ENCODE data around the gene SERHL2.

DNA sequence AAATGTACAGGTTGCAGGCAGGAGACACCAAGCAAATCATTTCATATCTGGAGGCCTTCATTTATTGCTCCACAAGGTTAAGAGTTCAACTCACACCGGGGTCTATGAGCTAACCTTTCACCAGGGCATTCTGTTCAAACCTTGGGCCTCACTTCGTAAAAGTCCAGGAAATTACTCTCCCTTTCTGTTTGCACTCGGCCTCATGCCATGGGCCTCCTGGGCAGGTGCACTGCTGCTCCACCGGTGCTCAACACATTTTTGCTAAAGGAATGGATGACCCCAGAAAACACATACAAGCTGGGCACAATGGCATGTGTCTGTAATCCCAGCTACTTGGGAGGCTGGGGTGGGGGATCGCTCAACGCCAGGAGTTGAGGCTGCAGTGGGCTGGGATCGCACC, 17.6 kb upstream of the SERHL2 start:
- TF ChIP-seq, protein P1, sequence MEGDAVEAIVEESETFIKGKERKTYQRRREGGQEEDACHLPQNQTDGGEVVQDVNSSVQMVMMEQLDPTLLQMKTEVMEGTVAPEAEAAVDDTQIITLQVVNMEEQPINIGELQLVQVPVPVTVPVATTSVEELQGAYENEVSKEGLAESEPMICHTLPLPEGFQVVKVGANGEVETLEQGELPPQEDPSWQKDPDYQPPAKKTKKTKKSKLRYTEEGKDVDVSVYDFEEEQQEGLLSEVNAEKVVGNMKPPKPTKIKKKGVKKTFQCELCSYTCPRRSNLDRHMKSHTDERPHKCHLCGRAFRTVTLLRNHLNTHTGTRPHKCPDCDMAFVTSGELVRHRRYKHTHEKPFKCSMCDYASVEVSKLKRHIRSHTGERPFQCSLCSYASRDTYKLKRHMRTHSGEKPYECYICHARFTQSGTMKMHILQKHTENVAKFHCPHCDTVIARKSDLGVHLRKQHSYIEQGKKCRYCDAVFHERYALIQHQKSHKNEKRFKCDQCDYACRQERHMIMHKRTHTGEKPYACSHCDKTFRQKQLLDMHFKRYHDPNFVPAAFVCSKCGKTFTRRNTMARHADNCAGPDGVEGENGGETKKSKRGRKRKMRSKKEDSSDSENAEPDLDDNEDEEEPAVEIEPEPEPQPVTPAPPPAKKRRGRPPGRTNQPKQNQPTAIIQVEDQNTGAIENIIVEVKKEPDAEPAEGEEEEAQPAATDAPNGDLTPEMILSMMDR (IDR thresholded peaks at IDR 0.05; ENCODE audit: insufficient read depth, low read length, poor library complexity, severe bottlenecking): no peak
- TF ChIP-seq EZH2phosphoT487 (conservative IDR thresholded peaks at IDR 0.05; ENCODE audit: low read length): no peak

All from SU-DHL-6 (cell line).